A549 (cell line): Measurements from ENCODE around the gene SV2A. TPM values are rescaled to one million over a fixed set of nuclear protein-coding genes. Genes with fewer than 3 reads are reported as not detected.
A peak's percentile ranks its signal among the peaks of the same experiment; 100 is the strongest.
"Not testable (repeated sequence)": the region's sequence is repeated elsewhere in the genome, so short reads cannot be mapped to it uniquely, and the experiment has no call there.

Experiments used
- ATAC-seq, 2 experiments: fragments of 200-7000 bp in 1 of 2; fragments of >200 bp in 1 of 2; cut with Nextera tagmentation in 1 of 2; cut with Tn5 transposase in 1 of 2; 3 replicates each; pipeline versions ENCODE4 v1.8.0 to v1.9.1; 2018 to 2020; ENCODE audit warnings: mild to moderate bottlenecking in 1 of 2, moderate library complexity in 1 of 2
- CTCF ChIA-PET: fragments of 300-600 bp; sonication (Branson Sonifier 250); formaldehyde crosslinking; extraction: SDS; loops from one replicate; lab custom pipeline; 2021; ENCODE audit warnings: antibody characterized with exemption, inconsistent platforms; lab: Yijun Ruan, JAX
- POLR2A ChIA-PET: fragments of 350-600 bp; formaldehyde crosslinking; extraction: SDS; loops from one replicate; lab custom pipeline; 2021; ENCODE audit warnings: antibody characterized with exemption, inconsistent platforms; lab: Yijun Ruan, JAX
- DNase-seq, 2 experiments: peaks; one replicate each; pipeline versions ENCODE4 v3.0.0 to v3.0.0-alpha.2; 2011 to 2016; ENCODE audit warnings: low read depth in 1 of 2, low spot score in 1 of 2
- FAIRE-seq: peaks from 2 replicates; lab custom pipeline; 2011; peaks lifted over from hg19 to GRCh38; lab: Jason Lieb, UNC
- H3K27ac ChIP-seq, 2 experiments: fragments of >200 bp; sonication (Bioruptor Twin); formaldehyde crosslinking; 3 replicates each; pipeline ENCODE4 v1.5.1; 2016 to 2017
- H3K4me1 ChIP-seq: fragments of >200 bp; sonication (Bioruptor Twin); formaldehyde crosslinking; 3 replicates; pipeline ENCODE4 v1.6.1; 2016
- H3K4me2 ChIP-seq: fragments of >200 bp; sonication (Bioruptor Twin); formaldehyde crosslinking; 3 replicates; pipeline ENCODE4 v1.6.1; 2016
- H3K4me3 ChIP-seq: fragments of >200 bp; sonication (Bioruptor Twin); formaldehyde crosslinking; 3 replicates; pipeline ENCODE4 v1.5.1; 2016
- H3K9me3 ChIP-seq: fragments of >200 bp; sonication (Bioruptor Twin); formaldehyde crosslinking; 3 replicates; pipeline ENCODE4 v1.6.1; 2016
- CHD2 ChIP-seq: fragments of 150-350 bp; IDR thresholded peaks from 2 replicates; pipeline ENCODE4 v1.6.1; 2014; ENCODE audit warnings: low read length; ENCODE audit not compliant: partially characterized antibody
- FOSB ChIP-seq: fragments of 250-450 bp; sonication (Bioruptor Pico); IDR thresholded peaks from 2 replicates; pipeline ENCODE4 v1.5.0; 2020; ENCODE audit warnings: mild to moderate bottlenecking, moderate library complexity
- FOXS1 ChIP-seq: fragments of 250-450 bp; sonication (Bioruptor Pico); IDR thresholded peaks from 2 replicates; pipeline ENCODE4 v1.5.0; 2020; ENCODE audit warnings: mild to moderate bottlenecking, moderate library complexity
- HMGXB4 ChIP-seq: fragments of 250-450 bp; sonication (Bioruptor Pico); IDR thresholded peaks from 2 replicates; pipeline ENCODE4 v1.5.0; 2021; ENCODE audit warnings: mild to moderate bottlenecking, moderate library complexity, borderline replicate concordance
- HOXB13 ChIP-seq: fragments of 250-450 bp; sonication (Bioruptor Pico); IDR thresholded peaks from 2 replicates; pipeline ENCODE4 v1.5.0; 2020; ENCODE audit warnings: low read depth, mild to moderate bottlenecking, moderate library complexity
- JUN ChIP-seq, 2 experiments: fragments of >200 bp; sonication (Bioruptor Twin); formaldehyde crosslinking; IDR thresholded peaks; 2 replicates in 1 of 2; 3 replicates in 1 of 2; pipeline ENCODE4 v1.6.1; 2016 to 2017
- KDM1A ChIP-seq: fragments of 200-600 bp; sonication (generic); IDR thresholded peaks from 2 replicates; pipeline ENCODE4 v1.6.1; 2016; ENCODE audit warnings: low read depth, mild to moderate bottlenecking
- KDM5A ChIP-seq: fragments of 200-600 bp; sonication (generic); IDR thresholded peaks from 2 replicates; pipeline ENCODE4 v1.6.1; 2016; ENCODE audit warnings: antibody characterized with exemption, mild to moderate bottlenecking
- MAX ChIP-seq: IDR thresholded peaks from 2 replicates; pipeline ENCODE4 v1.6.1; 2012
- NFE2L2 ChIP-seq: fragments of 150-350 bp; conservative IDR thresholded peaks from 2 replicates; pipeline ENCODE4 v1.6.1; 2014; ENCODE audit warnings: low read length
- NR3C1 ChIP-seq: fragments of >200 bp; sonication (Bioruptor Twin); formaldehyde crosslinking; IDR thresholded peaks from 3 replicates; pipeline ENCODE4 v1.6.1; 2017
- PHF8 ChIP-seq: fragments of 200-600 bp; sonication (generic); IDR thresholded peaks from 2 replicates; pipeline ENCODE4 v1.6.1; 2016; ENCODE audit warnings: low read depth, mild to moderate bottlenecking, antibody characterized with exemption, moderate library complexity, borderline replicate concordance
- POLR2AphosphoS2 ChIP-seq: conservative IDR thresholded peaks from 2 replicates; pipeline ENCODE4 v1.6.1; 2012; ENCODE audit warnings: low read length, improper control_type of control experiment, inconsistent platforms
- REST ChIP-seq: fragments of 200-600 bp; sonication (generic); IDR thresholded peaks from 2 replicates; pipeline ENCODE4 v1.6.1; 2016; ENCODE audit warnings: antibody characterized with exemption, mild to moderate bottlenecking, moderate library complexity
- RFX5 ChIP-seq: fragments of 450-650 bp; IDR thresholded peaks from 2 replicates; pipeline ENCODE4 v1.7.1; 2014; ENCODE audit warnings: antibody characterized with exemption, mild to moderate bottlenecking, moderate library complexity
- SMC3 ChIP-seq: fragments of >200 bp; sonication (Bioruptor Twin); formaldehyde crosslinking; IDR thresholded peaks from 3 replicates; pipeline ENCODE4 v1.6.1; 2018; ENCODE audit warnings: inconsistent platforms
- ZC3H11A ChIP-seq: fragments of 450-650 bp; IDR thresholded peaks from 2 replicates; pipeline ENCODE4 v1.6.1; 2014; ENCODE audit warnings: antibody characterized with exemption, mild to moderate bottlenecking
- WGBS: methylation state at CpG from one replicate; pipeline ENCODE4 v1.1.6; 2017; ENCODE audit errors: missing lambda C conversion rate; 5-methylcytosine and 5-hydroxymethylcytosine counted together
- polyA plus RNA-seq, 4 experiments: library from polyadenylated mRNA; depleted of rRNA in 3 of 4; stranded (reverse); fragments of >200 nt; fragmentation: RNase III in 1 of 4; extraction: RNeasy Plus Mini Kit Qiagen cat#74134 plus additional on column Dnase treatment in 1 of 4; gene quantifications; 2 replicates in 3 of 4; 3 replicates in 1 of 4; pipeline ENCODE4 v1.2.3, GENCODE V29; 2011 to 2017

SV2A gene
- polyA plus RNA-seq, 2 of the 4 experiments (the other 2 are of a cell fraction), result 0.05 to 0.13 TPM

GRCh38 chr1:149887456-149888246 lies 30.0 kb downstream of the SV2A start (continued):
- TF ChIP-seq FOXS1 (CRISPR knock-in tag), result no peak
- no peak for TF ChIP-seq HOXB13 (CRISPR knock-in tag)
- no peak for TF ChIP-seq RFX5
- TF ChIP-seq SMC3, result no peak
- no peak for TF ChIP-seq NFE2L2
- no peak for TF ChIP-seq ZC3H11A
- TF ChIP-seq NR3C1, result no peak
- TF ChIP-seq KDM5A, result no peak

GRCh38 chr1:149887196-149887455 lies 30.5 kb downstream of the SV2A start:
- Histone ChIP-seq H3K4me3 (peak overlapping the region; percentile 54), H3K4me1 (peaks cover 22% of the 10 kb centered on the region), H3K27ac (peak overlapping the region; percentile 91 to 96), H3K4me2 (peak overlapping the region; percentile 78)
- H3K9me3 ChIP-seq, FAIRE-seq, DNase-seq, ATAC-seq: not testable (repeated sequence)
- 3% methylated on average over 12 of the region's 13 CpGs for WGBS
- TF ChIP-seq REST (0 out of 2 replicates have a peak, but pooled peaks have one; percentile 11), CHD2 (peak; percentile 7), FOSB (CRISPR knock-in tag) (0 out of 2 replicates have a peak, but pooled peaks have one; percentile 5), HMGXB4 (0 out of 2 replicates have a peak, but pooled peaks have one; percentile 35), POLR2AphosphoS2 (peak; percentile 32; the same call in 1 of the 2 replicates), PHF8 (0 out of 2 replicates have a peak, but pooled peaks have one; percentile 34), JUN (IDR thresholded peaks at IDR 0.05) (peak in 1 of 2 experiments; percentile 56; a peak in 2 of 5 replicates), KDM1A (0 out of 2 replicates have a peak, but pooled peaks have one; percentile 1), MAX (peak; percentile 32; the same call in 1 of the 2 replicates)
- CTCF ChIA-PET, result interaction anchor here (0.9 to 4.0 kb wide), 10 partner anchors 12 to 300 kb away, joined by 3 to 32 read pairs (median 8); partner anchors contain the start of gene BOLA1
- POLR2A ChIA-PET, result interaction anchor here (0.7 to 4.8 kb wide), 23 partner anchors 9 to 477 kb away, joined by 3 to 70 read pairs (median 6); partner anchors contain the start of genes BOLA1, MTMR11, OTUD7B and RPRD2
